Measurements from ENCODE around the gene GRAMD4.

GRAMD4 gene

GRCh38 chr22:46693634-46694415 is 73.6 kb downstream of the GRAMD4 start:
- DNase-seq (ENCODE audit: low spot score), result no peak

- DNase-seq (ENCODE audit: low spot score), result no peak
Observed at GRCh38 chr22:46694416-46695170, 74.4 kb downstream of the GRAMD4 start.

- DNase-seq (ENCODE audit: low spot score), result no peak
Observed at GRCh38 chr22:46695346-46696228, 75.4 kb downstream of the GRAMD4 start.

- no peak for DNase-seq (ENCODE audit: low spot score)
Observed at GRCh38 chr22:46696229-46696518, 76.0 kb downstream of the GRAMD4 start.

- DNase-seq (ENCODE audit: low spot score), result no peak
Observed at GRCh38 chr22:46696614-46697013, 76.4 kb downstream of the GRAMD4 start.

GRCh38 chr22:46697811-46698515 is 77.8 kb downstream of the GRAMD4 start:
- no peak for DNase-seq (ENCODE audit: low spot score)

- DNase-seq (ENCODE audit: low spot score), result no peak
Observed at GRCh38 chr22:46699091-46699490, 78.9 kb downstream of the GRAMD4 start.

GRCh38 chr22:46701262-46701661 is 81.1 kb downstream of the GRAMD4 start:
- no peak for DNase-seq (ENCODE audit: low spot score)

- no peak for DNase-seq (ENCODE audit: low spot score)
Observed at GRCh38 chr22:46703171-46703995, 83.2 kb downstream of the GRAMD4 start.

GRCh38 chr22:46703996-46704370 is 83.8 kb downstream of the GRAMD4 start:
- no peak for DNase-seq (ENCODE audit: low spot score)

- DNase-seq (ENCODE audit: low spot score), result no peak
Observed at GRCh38 chr22:46706060-46706459, 85.9 kb downstream of the GRAMD4 start.

GRCh38 chr22:46707305-46707704 is 87.1 kb downstream of the GRAMD4 start:
- DNase-seq (ENCODE audit: low spot score), result no peak

- no peak for DNase-seq (ENCODE audit: low spot score)
Observed at GRCh38 chr22:46707827-46708570, 87.8 kb downstream of the GRAMD4 start.

- DNase-seq (ENCODE audit: low spot score), result no peak
Observed at GRCh38 chr22:46708766-46709330, 88.7 kb downstream of the GRAMD4 start.

GRCh38 chr22:46710806-46711205 is 90.6 kb downstream of the GRAMD4 start:
- no peak for DNase-seq (ENCODE audit: low spot score)

- DNase-seq (ENCODE audit: low spot score), result no peak
Observed at GRCh38 chr22:46712288-46712687, 92.1 kb downstream of the GRAMD4 start.

GRCh38 chr22:46714550-46714949 is 94.4 kb downstream of the GRAMD4 start:
- DNase-seq (ENCODE audit: low spot score), result no peak

- no peak for DNase-seq (ENCODE audit: low spot score)
Observed at GRCh38 chr22:46719921-46720320, 99.7 kb downstream of the GRAMD4 start.

GRCh38 chr22:46721501-46722085 is 101.4 kb downstream of the GRAMD4 start:
- no peak for DNase-seq (ENCODE audit: low spot score)

- DNase-seq (ENCODE audit: low spot score), result no peak
Observed at GRCh38 chr22:46723882-46724281, 103.7 kb downstream of the GRAMD4 start.

Data from kidney capillary endothelial cell (primary cell).